Muscle layer of duodenum (tissue), 2 donors: ENCODE data around the gene PACS2.

Experiments
- H3K27ac ChIP-seq: one replicate; pipeline ENCODE4 v1.7.0; 2013; ENCODE audit warnings: mild to moderate bottlenecking, low read length
- H3K27me3 ChIP-seq: one replicate; pipeline ENCODE4 v1.7.0; 2013; ENCODE audit warnings: low read depth, mild to moderate bottlenecking, control low read depth, low read length
- H3K36me3 ChIP-seq, 2 donors: one replicate each; pipeline ENCODE4 v1.7.0; 2013; ENCODE audit warnings: low read length in 2 of 2, control low read depth in 1 of 2, mild to moderate bottlenecking in 1 of 2; ENCODE audit not compliant: insufficient read depth in 2 of 2, control insufficient read depth in 1 of 2
- H3K4me1 ChIP-seq, 2 donors: one replicate each; pipeline ENCODE4 v1.7.0; 2013; ENCODE audit warnings: low read length in 2 of 2, mild to moderate bottlenecking in 2 of 2, control low read depth in 1 of 2, moderate library complexity in 1 of 2; ENCODE audit not compliant: insufficient read depth in 2 of 2, control insufficient read depth in 1 of 2
- H3K4me3 ChIP-seq, 2 donors: one replicate each; pipeline ENCODE4 v1.7.0; 2013; ENCODE audit warnings: low read length in 2 of 2, low read depth in 1 of 2, mild to moderate bottlenecking in 1 of 2
- H3K9me3 ChIP-seq, 2 donors: one replicate each; pipeline ENCODE4 v1.7.0; 2013; ENCODE audit warnings: low read length in 2 of 2, control low read depth in 1 of 2, mild to moderate bottlenecking in 1 of 2; ENCODE audit not compliant: control insufficient read depth in 1 of 2
- donor health status: healthy.

The PACS2 gene

DNA sequence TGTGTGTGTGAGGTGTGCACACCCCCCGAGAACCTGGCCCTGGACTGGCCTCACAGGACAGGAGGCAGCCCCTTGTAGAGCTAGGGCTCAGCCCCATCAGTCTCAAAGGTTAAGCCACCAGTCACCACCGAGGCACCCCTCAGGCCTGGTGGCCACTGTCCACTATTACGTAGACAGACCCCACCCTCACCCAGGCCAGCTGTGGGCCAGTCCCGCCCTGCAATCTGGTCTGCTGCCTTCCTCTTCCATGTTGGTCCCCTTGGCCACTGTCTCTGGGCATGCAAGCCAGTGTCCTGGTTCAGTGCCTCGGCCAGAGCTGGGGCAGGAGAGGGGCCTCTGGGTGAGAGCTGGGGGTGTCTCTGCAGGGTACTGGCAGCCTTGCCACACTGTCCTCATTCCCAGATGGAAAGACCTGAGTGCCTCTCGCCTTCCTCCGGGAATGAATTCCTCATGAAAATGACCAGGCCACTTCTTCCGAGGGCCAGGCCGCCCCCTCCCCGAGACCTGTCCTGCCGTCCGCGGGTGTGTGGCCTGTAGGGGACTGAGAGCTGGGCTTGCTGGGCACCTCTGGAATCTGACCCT, 82.9 kb downstream of the PACS2 start:
- H3K4me3 ChIP-seq = peak overlapping the region; percentile 55 to 83
- H3K27me3 ChIP-seq = no peaks in the 10 kb centered on the region
- H3K27ac ChIP-seq = peak overlapping the region; percentile 31
- peaks cover 10 to 23% of the 10 kb centered on the region in 2 donors for H3K4me1 ChIP-seq
- H3K9me3 ChIP-seq = peaks cover 0 to 3% of the 10 kb centered on the region in 2 donors
- H3K36me3 ChIP-seq = peaks cover 7 to 33% of the 10 kb centered on the region in 2 donors

DNA sequence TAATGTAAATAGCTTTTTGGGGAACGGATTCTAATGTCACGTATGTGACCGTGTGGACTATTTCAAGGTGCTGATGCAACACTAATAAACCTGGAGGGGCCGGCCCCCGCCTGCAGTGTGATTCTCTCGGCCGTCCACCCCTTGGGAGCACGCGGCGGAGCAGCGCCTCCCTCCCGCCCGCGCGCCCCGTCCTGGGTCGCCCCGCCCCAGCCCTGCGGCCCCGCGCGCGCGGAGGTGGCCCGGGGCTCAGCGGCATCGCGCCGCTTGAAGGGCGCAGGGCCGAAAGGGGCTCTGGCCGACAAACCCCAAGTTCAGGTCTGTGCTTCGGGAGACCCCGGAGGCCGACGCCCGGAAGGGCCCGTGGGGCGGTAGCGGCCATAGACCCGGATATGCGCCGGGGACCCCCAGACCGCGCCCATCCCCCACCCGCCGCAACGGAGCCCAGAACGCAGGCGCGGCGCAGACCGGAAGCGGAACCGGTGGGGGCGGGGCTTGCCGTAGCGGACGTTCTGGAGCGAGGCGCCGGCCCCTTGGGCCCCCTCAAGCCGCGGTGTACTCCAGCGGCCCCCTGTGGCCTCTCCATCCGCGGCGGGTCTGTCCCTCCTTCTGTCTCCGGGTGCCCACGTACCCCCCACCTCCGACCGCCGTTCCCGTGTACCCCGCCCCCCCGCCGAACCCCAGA, 83.6 kb downstream of the PACS2 start, which contains the start of gene TEX22:
TSS of gene TEX22 (plus strand) at position 495 of the 682 bp plus-strand sequence. CDS start 803 bp downstream, outside the sequence.
- H3K9me3 ChIP-seq = peaks cover 0 to 3% of the 10 kb centered on the region in 2 donors
- H3K27ac ChIP-seq = peak within 1 kb of the TSS; percentile 31
- peak within 1 kb of the TSS; percentile 66 to 83 for H3K4me3 ChIP-seq
- peaks cover 7 to 26% of the 10 kb centered on the region in 2 donors for H3K36me3 ChIP-seq
- H3K4me1 ChIP-seq = peaks cover 10 to 23% of the 10 kb centered on the region in 2 donors
- H3K27me3 ChIP-seq = no peaks in the 10 kb centered on the region

DNA sequence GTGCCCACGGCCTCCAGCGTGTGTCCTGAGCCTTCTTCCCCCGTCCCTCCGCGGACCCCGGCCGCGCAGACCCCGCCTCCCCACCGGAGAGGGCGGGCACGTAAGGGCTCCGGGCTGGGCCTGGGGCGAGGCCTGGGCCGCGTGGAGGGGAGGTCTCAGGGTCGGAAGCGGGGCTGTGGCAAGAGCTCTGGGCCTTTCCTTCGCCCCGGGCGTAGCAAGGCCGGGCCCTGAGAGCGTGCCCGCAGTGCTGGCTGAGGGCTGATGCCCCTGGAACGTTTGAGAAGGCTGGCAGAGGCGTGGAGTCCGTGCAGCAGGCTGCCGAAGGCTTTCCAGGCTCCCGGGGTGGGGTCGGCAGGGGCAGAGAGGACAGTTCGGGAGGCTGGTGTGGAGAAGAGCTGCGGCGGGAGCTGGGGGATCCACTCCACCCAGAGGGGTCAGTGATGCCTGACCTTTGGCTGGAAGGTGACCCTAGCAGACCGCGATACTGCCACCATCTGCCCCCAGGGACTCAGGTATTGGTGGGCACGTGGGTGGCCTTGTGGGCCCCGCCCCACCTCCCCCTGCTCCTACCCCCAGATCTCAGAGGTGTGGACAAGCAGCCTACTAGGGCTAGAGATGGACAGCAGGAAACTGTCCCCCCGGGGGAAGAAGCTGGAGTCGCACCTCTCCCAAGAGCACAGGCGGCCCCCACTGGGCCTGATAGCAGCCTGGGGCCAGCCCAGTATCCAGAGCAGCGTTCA, 84.3 kb downstream of the PACS2 start:
- Histone ChIP-seq H3K36me3 (peaks cover 7 to 25% of the 10 kb centered on the region in 2 donors), H3K9me3 (peaks cover 0 to 3% of the 10 kb centered on the region in 2 donors), H3K4me1 (peaks cover 10 to 23% of the 10 kb centered on the region in 2 donors), H3K27me3 (no peaks in the 10 kb centered on the region), H3K27ac (no peak overlapping the region), H3K4me3 (peak overlapping the region; percentile 66 to 83)

DNA sequence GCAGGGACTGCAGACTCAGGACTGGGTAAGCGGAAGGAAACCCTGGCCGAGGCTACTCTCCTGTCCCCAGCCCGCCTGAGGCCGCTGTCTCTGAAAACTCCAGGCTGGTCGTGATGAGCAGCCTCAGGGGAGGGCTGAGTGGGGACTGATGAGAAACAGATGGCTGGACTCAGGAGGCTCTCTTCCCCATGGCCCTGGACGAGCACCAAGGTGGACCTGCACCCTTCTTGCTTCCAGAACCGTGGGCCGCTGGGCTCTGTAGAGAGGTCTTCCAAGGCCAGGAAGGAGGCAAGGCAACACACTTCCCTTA, 84.9 kb downstream of the PACS2 start:
- Histone ChIP-seq H3K27me3 (no peaks in the 10 kb centered on the region), H3K27ac (no peak overlapping the region), H3K4me1 (peaks cover 10 to 23% of the 10 kb centered on the region in 2 donors), H3K4me3 (peak overlapping the region; percentile 66 to 83), H3K9me3 (peaks cover 0 to 3% of the 10 kb centered on the region in 2 donors), H3K36me3 (peaks cover 7 to 23% of the 10 kb centered on the region in 2 donors)

DNA sequence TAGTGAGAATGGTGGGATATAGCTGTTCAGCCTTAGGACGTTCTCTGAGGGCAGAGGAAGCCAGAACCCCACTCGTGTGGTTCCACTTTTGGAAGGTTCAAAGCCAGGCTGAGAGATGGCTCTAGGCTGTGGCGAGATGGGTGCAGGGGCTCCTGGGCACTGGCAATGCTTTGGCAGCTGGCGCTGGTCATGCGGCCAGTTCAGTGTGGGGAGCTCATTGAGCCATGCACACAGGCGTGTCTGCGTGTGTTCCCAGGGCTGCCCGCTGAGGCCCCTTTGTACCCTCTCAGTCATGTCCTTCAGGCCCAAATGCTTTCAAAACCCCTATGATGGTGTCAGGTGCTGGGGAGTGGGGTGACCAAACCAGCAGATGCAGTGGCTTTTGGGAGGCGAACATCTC, 85.5 kb downstream of the PACS2 start:
- Histone ChIP-seq H3K36me3 (peaks cover 7 to 17% of the 10 kb centered on the region in 2 donors), H3K27me3 (no peaks in the 10 kb centered on the region), H3K27ac (no peak overlapping the region)

DNA sequence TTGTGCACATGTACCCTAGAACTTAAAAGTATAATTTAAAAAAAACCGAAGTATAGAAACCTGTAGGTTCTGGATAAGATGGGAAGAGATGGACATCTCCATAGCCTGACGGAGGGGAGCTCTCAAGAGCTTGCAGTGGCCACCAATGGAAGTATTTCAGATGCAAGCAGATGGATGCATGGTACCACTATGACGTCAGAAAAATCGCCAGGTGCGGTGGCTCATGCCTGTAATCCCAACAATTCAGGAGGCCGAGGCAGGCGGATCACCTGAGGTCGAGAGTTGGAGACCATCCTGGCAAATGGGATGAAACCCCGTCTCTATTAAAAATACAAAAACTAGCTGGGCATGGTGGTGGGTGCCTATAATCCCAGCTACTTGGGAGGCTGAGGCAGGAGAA, 87.2 kb downstream of the PACS2 start:
- H3K9me3 ChIP-seq = peaks cover 0 to 11% of the 10 kb centered on the region in 2 donors

More for the DNA sequence above, 85.5 kb downstream of the PACS2 start:
- Histone ChIP-seq H3K9me3 (peaks cover 0 to 7% of the 10 kb centered on the region in 2 donors), H3K4me3 (peak overlapping the region in 1 of 2 donors; percentile 83), H3K4me1 (peaks cover 10 to 23% of the 10 kb centered on the region in 2 donors)

DNA sequence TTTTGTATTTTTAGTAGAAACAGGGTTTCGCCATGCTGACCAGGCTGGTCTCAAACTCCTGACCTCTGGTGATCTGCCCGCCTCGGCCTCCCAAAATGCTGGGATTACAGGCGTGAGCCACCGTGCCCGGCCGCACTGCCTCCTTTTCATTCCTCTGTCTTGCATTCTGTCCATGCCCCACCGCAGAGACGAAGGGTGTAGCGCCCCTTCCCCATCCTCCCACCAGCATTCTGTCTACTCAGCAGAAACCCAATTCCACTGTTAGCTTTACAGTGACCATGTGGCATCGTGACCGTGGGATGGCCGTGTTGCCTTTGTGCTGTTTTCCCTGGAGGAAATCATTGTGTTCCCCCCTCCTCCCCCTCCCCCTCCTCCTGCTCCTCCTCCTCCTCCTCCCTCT, 94.0 kb downstream of the PACS2 start:
- H3K4me1 ChIP-seq = peaks cover 0 to 11% of the 10 kb centered on the region in 2 donors
- H3K27ac ChIP-seq = no peak overlapping the region
- H3K27me3 ChIP-seq = peaks cover 9% of the 10 kb centered on the region
- H3K36me3 ChIP-seq = no peaks in the 10 kb centered on the region
- no peak overlapping the region for H3K4me3 ChIP-seq
- H3K9me3 ChIP-seq = peaks cover 0 to 8% of the 10 kb centered on the region in 2 donors

More for the DNA sequence above, 87.2 kb downstream of the PACS2 start:
- no peak overlapping the region for H3K27ac ChIP-seq
- peaks cover 7 to 15% of the 10 kb centered on the region in 2 donors for H3K36me3 ChIP-seq
- H3K4me1 ChIP-seq = peaks cover 10 to 23% of the 10 kb centered on the region in 2 donors
- H3K27me3 ChIP-seq = no peaks in the 10 kb centered on the region
- H3K4me3 ChIP-seq = no peak overlapping the region

DNA sequence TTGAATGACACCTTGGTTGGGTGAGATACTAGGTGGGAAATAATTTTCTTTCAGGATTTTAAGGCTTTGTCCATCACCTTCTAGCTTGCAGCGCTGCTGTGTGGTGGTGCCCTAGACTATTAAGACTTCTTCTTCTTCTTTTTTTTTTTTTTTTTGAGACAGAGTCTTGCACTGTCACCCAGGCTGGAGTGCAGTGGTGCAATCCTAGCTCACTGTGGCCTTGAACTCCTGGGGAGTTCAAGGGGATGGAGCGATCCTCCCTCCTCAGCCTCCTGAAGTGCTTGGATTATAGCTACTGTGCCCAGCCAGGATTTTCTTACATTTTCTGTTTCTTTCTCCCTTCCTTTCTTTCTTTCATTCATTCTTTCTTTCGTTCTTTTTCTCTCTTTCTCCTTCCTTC, 94.8 kb downstream of the PACS2 start:
- H3K36me3 ChIP-seq = no peaks in the 10 kb centered on the region
- no peak overlapping the region for H3K27ac ChIP-seq

DNA sequence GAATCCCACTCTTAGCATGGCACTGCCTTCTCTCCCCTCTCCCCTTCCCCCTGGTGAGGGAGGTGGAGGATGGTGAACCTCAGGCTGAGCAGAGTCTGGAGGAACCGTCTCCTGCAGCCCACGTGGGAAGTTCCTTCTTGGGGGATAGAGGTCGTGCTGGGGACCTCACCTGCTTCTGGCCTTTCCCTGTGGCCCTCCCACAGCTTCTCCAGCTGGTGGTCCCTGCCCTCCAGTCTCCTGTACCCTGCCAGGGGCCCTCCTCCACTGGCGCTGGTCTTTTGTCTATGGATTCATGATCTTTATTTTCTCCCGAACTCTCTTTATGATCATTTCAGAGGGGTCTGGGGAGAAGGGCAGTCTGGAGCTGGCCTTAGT, 96.1 kb downstream of the PACS2 start:
- peaks cover 0 to 17% of the 10 kb centered on the region in 2 donors for H3K4me1 ChIP-seq
- no peaks in the 10 kb centered on the region for H3K36me3 ChIP-seq
- no peak overlapping the region for H3K27ac ChIP-seq
- no peaks in the 10 kb centered on the region for H3K9me3 ChIP-seq
- H3K27me3 ChIP-seq = peaks cover 9% of the 10 kb centered on the region
- H3K4me3 ChIP-seq = peak overlapping the region in 1 of 2 donors; percentile 34

More for the DNA sequence above, 94.8 kb downstream of the PACS2 start:
- Histone ChIP-seq H3K27me3 (peaks cover 9% of the 10 kb centered on the region), H3K4me1 (peaks cover 0 to 11% of the 10 kb centered on the region in 2 donors), H3K4me3 (no peak overlapping the region), H3K9me3 (peaks cover 0 to 8% of the 10 kb centered on the region in 2 donors)

DNA sequence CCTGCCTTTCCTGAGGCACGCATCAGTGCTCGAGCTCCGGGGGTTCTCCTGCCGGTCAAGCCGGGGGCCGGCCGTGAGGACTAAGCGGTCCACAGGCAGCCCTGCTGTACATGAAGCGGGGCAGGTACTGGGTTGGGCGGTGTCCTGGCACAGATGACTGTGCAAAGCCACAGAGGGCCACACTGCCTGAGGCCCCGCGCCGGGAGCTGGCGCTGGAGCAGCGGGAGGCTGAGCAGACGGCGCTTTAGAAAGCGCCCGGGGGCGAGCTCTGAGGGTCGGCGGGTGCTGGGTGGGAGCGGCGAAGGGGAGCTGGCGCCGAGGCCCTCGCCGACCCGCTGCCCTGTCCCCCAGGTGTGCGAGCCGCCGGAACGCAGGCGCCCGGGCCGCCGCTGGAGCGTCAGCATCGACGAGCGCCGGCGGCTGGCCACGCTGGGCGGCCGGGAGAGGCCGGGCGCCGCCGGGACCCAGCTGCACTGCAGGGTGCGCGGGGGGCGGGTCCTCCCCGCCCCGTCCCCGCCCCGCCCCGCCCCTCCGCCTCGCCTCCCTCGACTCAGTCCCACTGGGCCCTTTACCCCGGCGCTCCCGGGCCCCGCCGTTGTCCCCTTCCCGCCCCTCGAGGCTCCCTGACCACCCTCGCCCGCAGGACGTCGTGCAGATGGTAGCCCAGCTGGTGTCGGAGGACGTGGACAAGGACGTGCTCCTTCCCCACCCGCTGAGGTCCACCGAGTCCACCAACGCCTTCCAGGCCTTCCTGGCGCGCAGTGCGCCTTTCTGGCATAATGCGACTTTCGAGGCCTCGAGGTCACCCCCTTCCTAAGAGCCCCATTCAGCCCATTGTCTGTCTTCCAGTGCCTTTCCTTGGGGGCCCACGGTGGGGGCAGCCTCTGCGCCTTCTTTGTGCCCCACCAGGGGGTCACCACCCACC, 96.7 kb downstream of the PACS2 start:
- Histone ChIP-seq H3K36me3 (no peaks in the 10 kb centered on the region), H3K27me3 (peaks cover 9% of the 10 kb centered on the region), H3K4me3 (peak overlapping the region in 1 of 2 donors; percentile 34), H3K9me3 (no peaks in the 10 kb centered on the region), H3K4me1 (peaks cover 0 to 17% of the 10 kb centered on the region in 2 donors), H3K27ac (no peak overlapping the region)
